WI38 (cell line): ENCODE measurements around the gene ULK3.
A peak's percentile ranks its signal among the peaks of the same experiment; 100 is the strongest.

Source experiments
- H3K4me3 ChIP-seq: 2 replicates; pipeline ENCODE4 v1.5.1; 2011; ENCODE audit warnings: low read depth, mild to moderate bottlenecking, control low read depth, low read length
- CTCF ChIP-seq: IDR thresholded peaks from 2 replicates; pipeline ENCODE4 v1.5.1; 2012; ENCODE audit warnings: low read depth, mild to moderate bottlenecking, control low read depth, low read length

Gene ULK3

GRCh38 chr15:74801311-74801997, 41.5 kb downstream of the ULK3 start:
- no peak for TF ChIP-seq CTCF
- H3K4me3 ChIP-seq = no peak overlapping the region

GRCh38 chr15:74800559-74801094, 42.3 kb downstream of the ULK3 start:
- TF ChIP-seq CTCF = no peak
- no peak overlapping the region for H3K4me3 ChIP-seq

- TF ChIP-seq CTCF = peak; percentile 98
- H3K4me3 ChIP-seq = no peak overlapping the region
These were observed 42.9 kb downstream of the ULK3 start for GRCh38 chr15:74799856-74800558.

GRCh38 chr15:74799255-74799855, 43.6 kb downstream of the ULK3 start:
- no peak overlapping the region for H3K4me3 ChIP-seq
- no peak for TF ChIP-seq CTCF

- no peak overlapping the region for H3K4me3 ChIP-seq
- TF ChIP-seq CTCF = no peak
These were observed 44.3 kb downstream of the ULK3 start for GRCh38 chr15:74798388-74799254.

- TF ChIP-seq CTCF = no peak
- no peak overlapping the region for H3K4me3 ChIP-seq
These were observed 46.9 kb downstream of the ULK3 start for GRCh38 chr15:74795966-74796625.
